ENCODE data around the gene FHOD3. TPM values are rescaled to one million over a fixed set of nuclear protein-coding genes. Genes with fewer than 3 reads are reported as not detected.

The FHOD3 gene
- total RNA-seq = 346 TPM
- long read RNA-seq, full-length matches to known transcripts = 48 of 174 reads
- long read RNA-seq, partial matches to known transcripts = 73 of 174 reads
- long read RNA-seq, other reads (novel, unspliced or antisense) = 53 of 174 reads

DNA sequence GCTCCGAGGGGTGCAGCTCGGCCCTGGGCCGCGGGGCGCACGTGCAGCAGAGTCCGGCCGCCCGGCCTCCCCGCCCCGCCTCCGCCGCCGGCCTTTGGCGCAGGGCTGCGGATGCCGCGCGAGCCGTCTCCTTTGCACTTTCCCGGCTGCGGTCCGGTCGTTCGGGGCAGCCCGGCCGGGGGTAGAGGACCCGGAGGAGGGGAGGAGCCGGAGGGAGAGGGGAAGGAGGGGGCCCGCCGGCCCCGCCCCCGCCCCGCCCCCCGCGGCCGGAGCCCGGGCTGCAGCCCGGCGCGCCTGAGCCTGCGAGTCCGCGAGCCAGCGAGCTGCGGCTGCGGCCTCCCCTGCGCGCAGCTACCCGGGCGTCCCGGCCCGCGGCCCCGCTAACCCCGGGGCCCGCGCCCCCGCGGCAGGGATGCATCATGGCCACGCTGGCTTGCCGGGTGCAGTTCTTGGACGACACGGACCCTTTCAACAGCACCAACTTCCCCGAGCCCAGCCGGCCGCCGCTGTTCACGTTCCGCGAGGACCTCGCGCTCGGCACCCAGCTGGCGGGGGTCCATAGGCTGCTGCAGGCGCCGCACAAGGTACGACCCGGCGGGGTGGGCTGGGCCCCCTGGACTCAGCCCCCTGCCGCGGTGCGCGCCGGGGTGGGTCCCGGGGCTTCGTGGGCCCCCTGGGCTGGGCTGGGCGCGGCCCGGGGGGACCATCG is at the start of gene FHOD3:
Gene FHOD3, plus strand, starts transcription at position 297 of the 709 bp plus-strand sequence. Its CDS starts 123 bp downstream, at position 420.
- Histone ChIP-seq H3K27ac (replicated peaks) (peak within 1 kb of the TSS; percentile 88), H3K27me3 (ENCODE audit: low read depth) (peaks cover 44% of the 10 kb centered on the region), H3K9me3 (replicated peaks) (no peaks in the 10 kb centered on the region), H3K36me3 (no peaks in the 10 kb centered on the region), H3K4me3 (peak within 1 kb of the TSS; percentile 89), H3K4me1 (peaks cover 54% of the 10 kb centered on the region)
- TF ChIP-seq, protein P1, sequence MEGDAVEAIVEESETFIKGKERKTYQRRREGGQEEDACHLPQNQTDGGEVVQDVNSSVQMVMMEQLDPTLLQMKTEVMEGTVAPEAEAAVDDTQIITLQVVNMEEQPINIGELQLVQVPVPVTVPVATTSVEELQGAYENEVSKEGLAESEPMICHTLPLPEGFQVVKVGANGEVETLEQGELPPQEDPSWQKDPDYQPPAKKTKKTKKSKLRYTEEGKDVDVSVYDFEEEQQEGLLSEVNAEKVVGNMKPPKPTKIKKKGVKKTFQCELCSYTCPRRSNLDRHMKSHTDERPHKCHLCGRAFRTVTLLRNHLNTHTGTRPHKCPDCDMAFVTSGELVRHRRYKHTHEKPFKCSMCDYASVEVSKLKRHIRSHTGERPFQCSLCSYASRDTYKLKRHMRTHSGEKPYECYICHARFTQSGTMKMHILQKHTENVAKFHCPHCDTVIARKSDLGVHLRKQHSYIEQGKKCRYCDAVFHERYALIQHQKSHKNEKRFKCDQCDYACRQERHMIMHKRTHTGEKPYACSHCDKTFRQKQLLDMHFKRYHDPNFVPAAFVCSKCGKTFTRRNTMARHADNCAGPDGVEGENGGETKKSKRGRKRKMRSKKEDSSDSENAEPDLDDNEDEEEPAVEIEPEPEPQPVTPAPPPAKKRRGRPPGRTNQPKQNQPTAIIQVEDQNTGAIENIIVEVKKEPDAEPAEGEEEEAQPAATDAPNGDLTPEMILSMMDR (IDR thresholded peaks at IDR 0.05; ENCODE audit: borderline replicate concordance) = no peak
- intact Hi-C loops (cut with micrococcal nuclease) = loop anchor here (5.0 kb wide), 1 partner anchor 275 kb away; no protein-coding TSS in a partner anchor
- peak; percentile 69 for DNase-seq

DNA sequence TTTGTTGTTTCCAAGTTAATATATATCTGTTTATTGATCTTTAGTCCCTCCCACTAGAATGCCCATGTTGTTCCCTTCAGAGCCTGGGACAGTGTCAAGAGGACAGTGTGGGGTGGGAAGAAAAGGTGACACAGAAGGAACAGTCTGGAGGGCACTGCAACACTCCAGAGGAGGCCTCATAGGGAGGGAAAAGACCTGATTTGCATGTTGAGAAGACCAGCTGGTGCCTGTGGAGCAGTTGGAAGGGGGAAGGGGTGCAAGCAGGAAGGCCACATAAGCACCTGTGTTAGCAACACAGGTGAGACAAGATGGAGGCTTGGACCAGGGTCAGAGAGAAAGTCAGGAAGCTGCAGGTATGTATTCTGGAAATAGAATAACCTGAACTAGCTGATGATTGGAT is 48.1 kb upstream of the FHOD3 start:
- peaks cover 37% of the 10 kb centered on the region for H3K9me3 ChIP-seq (replicated peaks)
- intact Hi-C loops (cut with micrococcal nuclease) = no loop called here
- no peak for DNase-seq
- H3K36me3 ChIP-seq = peaks cover 6% of the 10 kb centered on the region
- TF ChIP-seq, protein P1 (IDR thresholded peaks at IDR 0.05; ENCODE audit: borderline replicate concordance) = no peak
- no peak overlapping the region for H3K27ac ChIP-seq (replicated peaks)
- no peaks in the 10 kb centered on the region for H3K4me1 ChIP-seq
- no peaks in the 10 kb centered on the region for H3K27me3 ChIP-seq (ENCODE audit: low read depth)
- H3K4me3 ChIP-seq = no peak overlapping the region

DNA sequence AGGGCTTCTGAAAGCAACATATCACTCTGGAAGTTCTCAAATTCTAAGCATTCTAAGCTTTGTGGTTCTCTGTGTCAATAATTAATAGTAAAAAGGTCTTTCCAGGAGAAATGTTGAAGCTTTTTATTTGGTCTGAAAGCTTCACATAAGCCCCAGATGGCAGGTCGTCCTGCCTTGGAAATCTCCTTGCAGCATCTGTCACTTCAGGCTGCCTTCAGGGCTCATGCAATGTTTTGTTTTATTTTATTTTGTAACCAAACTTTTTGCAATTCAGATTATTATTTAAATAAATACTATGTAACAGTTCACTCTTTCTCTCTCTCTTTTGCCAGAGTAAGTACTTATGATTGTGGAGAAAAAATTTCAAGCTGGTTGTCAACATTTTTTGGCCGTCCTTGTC is 46.7 kb upstream of the FHOD3 start:
- Histone ChIP-seq H3K36me3 (peaks cover 6% of the 10 kb centered on the region), H3K4me3 (no peak overlapping the region), H3K27ac (replicated peaks) (no peak overlapping the region), H3K27me3 (ENCODE audit: low read depth) (no peaks in the 10 kb centered on the region), H3K9me3 (replicated peaks) (peaks cover 24% of the 10 kb centered on the region), H3K4me1 (no peaks in the 10 kb centered on the region)
- TF ChIP-seq, protein P1 (IDR thresholded peaks at IDR 0.05; ENCODE audit: borderline replicate concordance) = no peak
- DNase-seq = no peak
- intact Hi-C loops (cut with micrococcal nuclease) = no loop called here

DNA sequence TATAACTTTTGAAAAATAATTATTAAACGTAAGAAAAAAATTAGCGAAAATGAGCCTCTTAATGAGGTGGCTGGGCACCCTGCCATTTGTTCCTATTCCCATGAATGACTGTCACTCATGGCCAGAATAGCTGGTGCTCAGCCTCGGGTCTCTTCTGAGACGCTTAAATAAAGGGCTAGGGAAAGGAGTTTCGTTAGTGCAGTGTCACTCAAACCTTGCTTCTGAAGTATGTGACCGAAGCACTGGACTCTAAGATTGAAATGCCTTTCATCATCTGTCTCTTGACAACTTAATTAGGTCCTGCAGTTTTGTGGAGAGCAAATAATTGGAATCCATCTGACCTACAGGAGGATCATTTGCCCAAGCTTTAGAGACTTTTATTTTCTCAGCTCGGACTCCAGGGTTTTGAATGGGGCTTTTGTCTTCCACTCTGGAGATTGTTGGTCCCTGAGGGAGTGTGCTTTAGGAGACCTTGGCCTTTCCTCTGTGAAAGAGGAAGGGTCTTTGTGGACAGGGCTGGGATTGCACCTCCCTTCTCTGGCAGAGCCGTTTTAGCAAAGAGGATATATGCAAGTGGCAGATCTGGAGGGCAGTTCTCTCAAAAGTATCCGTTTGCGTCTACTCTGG is 42.3 kb upstream of the FHOD3 start:
- no peak overlapping the region for H3K27ac ChIP-seq (replicated peaks)
- intact Hi-C loops (cut with micrococcal nuclease) = no loop called here

DNA sequence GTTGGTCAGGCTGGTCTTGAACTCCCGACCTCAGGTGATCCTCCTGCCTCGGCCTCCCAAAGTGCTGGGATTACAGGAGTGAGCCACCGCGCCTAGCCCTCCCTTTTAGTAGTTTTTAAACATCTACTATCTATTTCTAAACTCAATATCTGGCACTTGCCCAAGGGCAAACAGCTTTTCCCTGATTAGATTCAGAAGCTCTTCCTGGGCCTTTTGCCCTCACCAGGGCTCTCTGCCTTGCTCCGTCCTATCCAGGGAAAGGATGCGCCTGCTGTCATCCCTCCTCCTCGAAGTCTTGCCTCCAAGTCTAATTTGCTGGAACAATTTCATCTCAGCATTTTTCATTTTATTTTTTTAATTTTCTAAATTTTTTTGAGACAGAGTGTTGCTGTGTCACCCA is 41.4 kb upstream of the FHOD3 start:
- no peak for DNase-seq
- intact Hi-C loops (cut with micrococcal nuclease) = no loop called here
- Histone ChIP-seq H3K27me3 (ENCODE audit: low read depth) (no peaks in the 10 kb centered on the region), H3K9me3 (replicated peaks) (no peaks in the 10 kb centered on the region), H3K4me3 (no peak overlapping the region), H3K4me1 (no peaks in the 10 kb centered on the region), H3K27ac (replicated peaks) (no peak overlapping the region), H3K36me3 (no peaks in the 10 kb centered on the region)
- TF ChIP-seq, protein P1 (IDR thresholded peaks at IDR 0.05; ENCODE audit: borderline replicate concordance) = no peak

More for the DNA sequence above, 42.3 kb upstream of the FHOD3 start:
- Histone ChIP-seq H3K4me1 (no peaks in the 10 kb centered on the region), H3K27me3 (ENCODE audit: low read depth) (no peaks in the 10 kb centered on the region), H3K9me3 (replicated peaks) (no peaks in the 10 kb centered on the region), H3K36me3 (no peaks in the 10 kb centered on the region), H3K4me3 (no peak overlapping the region)
- DNase-seq = no peak
- TF ChIP-seq, protein P1 (IDR thresholded peaks at IDR 0.05; ENCODE audit: borderline replicate concordance) = no peak

Measured in left ventricle myocardium inferior (tissue), 1 donor.